Fibroblast of mammary gland (primary cell): ENCODE data around the gene MXRA8.

Experiments used
- DNase-seq: peaks from one replicate; pipeline ENCODE4 v3.0.0-alpha.2; 2010; ENCODE audit warnings: low read depth
- H3K4me3 ChIP-seq: 2 replicates; pipeline ENCODE4 v1.5.1; 2011; ENCODE audit warnings: low read depth, mild to moderate bottlenecking, low read length, moderate library complexity; ENCODE audit not compliant: control insufficient read depth
- CTCF ChIP-seq: conservative IDR thresholded peaks from 2 replicates; pipeline ENCODE4 v1.5.1; 2011; ENCODE audit warnings: low read depth, low read length, inconsistent platforms; ENCODE audit not compliant: control insufficient read depth, insufficient read depth

MXRA8 gene

GRCh38 chr1:1313500-1314236 is 44.7 kb downstream of the MXRA8 start:
- no peak overlapping the region for H3K4me3 ChIP-seq
- DNase-seq: no peak
- TF ChIP-seq CTCF: no peak

GRCh38 chr1:1312450-1313314 is 45.7 kb downstream of the MXRA8 start:
- DNase-seq: no peak
- H3K4me3 ChIP-seq: no peak overlapping the region
- TF ChIP-seq CTCF: no peak

- no peak overlapping the region for H3K4me3 ChIP-seq
- DNase-seq: no peak
- TF ChIP-seq CTCF: no peak
These were observed 46.9 kb downstream of the MXRA8 start for GRCh38 chr1:1311107-1312104.

GRCh38 chr1:1310476-1311053 is 47.8 kb downstream of the MXRA8 start:
- no peak for TF ChIP-seq CTCF
- no peak overlapping the region for H3K4me3 ChIP-seq
- DNase-seq: no peak

GRCh38 chr1:1310109-1310385 is 48.3 kb downstream of the MXRA8 start:
- no peak overlapping the region for H3K4me3 ChIP-seq
- no peak for TF ChIP-seq CTCF
- no peak for DNase-seq
